HCT116 (cell line): ENCODE data around the gene OR2A25. TPM values are rescaled to one million over a fixed set of nuclear protein-coding genes. Genes with fewer than 3 reads are reported as not detected.
A peak's percentile ranks its signal among the peaks of the same experiment; 100 is the strongest.

Source experiments
- ATAC-seq: fragments of 200-7000 bp; cut with Tn5 transposase; 2 replicates; pipeline ENCODE4 v1.9.1; 2020; ENCODE audit warnings: mild to moderate bottlenecking, moderate library complexity
- BruUV-seq: library from RNA; stranded (reverse); fragments of 400-500 nt; replicated peaks from 2 replicates; lab custom pipeline; 2021; lab: Mats Ljungman, UMichigan
- CTCF ChIA-PET: fragments of 300-600 bp; sonication (Branson Sonifier 250); formaldehyde crosslinking; loops from one replicate; lab custom pipeline; 2021; ENCODE audit warnings: antibody characterized with exemption; lab: Charles Lee
- POLR2A ChIA-PET: fragments of 300-600, 350-600 bp; sonication (Branson Sonifier 250); formaldehyde crosslinking; loops from one replicate; lab custom pipeline; 2021; ENCODE audit warnings: antibody characterized with exemption; lab: Charles Lee
- RAD21 ChIA-PET, 2 experiments: fragments of 300-600 bp; sonication (Branson Sonifier 250); formaldehyde crosslinking; loops; one replicate each; lab custom pipeline; 2023; ENCODE audit warnings: low total read pairs in 2 of 2; ENCODE audit not compliant: uncharacterized antibody in 2 of 2, unreplicated experiment in 2 of 2, low non-redundant PET in 1 of 2; lab: Charles Lee
- DNase-seq: peaks from one replicate; pipeline ENCODE4 v3.0.0-alpha.2; 2010; ENCODE audit warnings: low read depth, low spot score
- H2AFZ ChIP-seq: fragments of 200-600 bp; shearing (Covaris generic), sonication (generic); 2 replicates; pipeline ENCODE4 v1.6.1; 2017; ENCODE audit warnings: low read depth, mixed run types, mixed read lengths, antibody characterized with exemption, low read length; ENCODE audit not compliant: poor library complexity, severe bottlenecking
- H3K27ac ChIP-seq: 2 replicates; pipeline ENCODE4 v1.5.1; 2012; ENCODE audit warnings: low read depth, low read length
- H3K27me3 ChIP-seq: fragments of 200-600 bp; sonication (generic); 2 replicates; pipeline ENCODE4 v1.6.1; 2016; ENCODE audit warnings: mixed run types, low read length, mixed read lengths; ENCODE audit not compliant: insufficient read depth
- H3K36me3 ChIP-seq, 2 experiments: fragments of 200-500 bp in 1 of 2; fragments of 200-600 bp in 1 of 2; sonication (Bioruptor generic) in 1 of 2; sonication (generic) in 1 of 2; 2 replicates each; pipeline versions ENCODE4 v1.5.1 to v1.6.1; 2014 to 2016; ENCODE audit warnings: low read length in 2 of 2, inconsistent platforms in 1 of 2, mixed read lengths in 1 of 2, mixed run types in 1 of 2; ENCODE audit not compliant: insufficient read depth in 2 of 2, control insufficient read depth in 1 of 2
- H3K4me1 ChIP-seq, 2 experiments: fragments of 200-600 bp in 1 of 2; sonication (generic) in 1 of 2; 2 replicates each; pipeline versions ENCODE4 v1.5.1 to v1.6.1; 2012 to 2017; ENCODE audit warnings: low read length in 2 of 2, inconsistent platforms in 1 of 2, mild to moderate bottlenecking in 1 of 2, mixed read lengths in 1 of 2, mixed run types in 1 of 2, moderate library complexity in 1 of 2; ENCODE audit not compliant: insufficient read depth in 2 of 2, control insufficient read depth in 1 of 2
- H3K4me2 ChIP-seq: fragments of 200-600 bp; sonication (generic); 2 replicates; pipeline ENCODE4 v1.6.1; 2017; ENCODE audit warnings: mixed run types, low read length, mixed read lengths
- H3K4me3 ChIP-seq, 2 experiments: fragments of 200-600 bp in 1 of 2; sonication (generic) in 1 of 2; replicated peaks in 1 of 2; 2 replicates each; pipeline ENCODE4 v1.5.1; 2011 to 2016; ENCODE audit warnings: low read length in 2 of 2, control low read depth in 1 of 2, low read depth in 1 of 2, mild to moderate bottlenecking in 1 of 2, mixed read lengths in 1 of 2, mixed run types in 1 of 2
- H3K79me2 ChIP-seq: fragments of 200-600 bp; sonication (generic); 2 replicates; pipeline ENCODE4 v1.6.1; 2017; ENCODE audit warnings: mild to moderate bottlenecking, mixed run types, low read length, moderate library complexity, mixed read lengths; ENCODE audit not compliant: insufficient read depth
- H3K9ac ChIP-seq: fragments of 200-600 bp; sonication (generic); 2 replicates; pipeline ENCODE4 v1.6.1; 2016; ENCODE audit warnings: low read length, mixed read lengths
- H3K9me2 ChIP-seq: fragments of 200-600 bp; sonication (generic), shearing (Covaris generic); 2 replicates; pipeline ENCODE4 v1.6.1; 2017; ENCODE audit warnings: mixed run types, mild to moderate bottlenecking, moderate library complexity; ENCODE audit not compliant: insufficient read depth
- H3K9me3 ChIP-seq, 2 experiments: fragments of 200-500 bp in 1 of 2; fragments of 200-600 bp in 1 of 2; sonication (Bioruptor generic) in 1 of 2; sonication (generic) in 1 of 2; 2 replicates each; pipeline ENCODE4 v1.6.1; 2014 to 2017; ENCODE audit warnings: low read length in 2 of 2, mixed read lengths in 2 of 2, inconsistent platforms in 1 of 2, low read depth in 1 of 2, mild to moderate bottlenecking in 1 of 2, mixed run types in 1 of 2, moderate library complexity in 1 of 2; ENCODE audit not compliant: control insufficient read depth in 1 of 2, insufficient read depth in 1 of 2
- H4K20me1 ChIP-seq: fragments of 200-600 bp; sonication (generic), shearing (Covaris generic); 2 replicates; pipeline ENCODE4 v1.6.1; 2017; ENCODE audit warnings: mixed run types, mild to moderate bottlenecking, moderate library complexity; ENCODE audit not compliant: insufficient read depth
- ATF3 ChIP-seq: IDR thresholded peaks from 2 replicates; pipeline ENCODE4 v1.6.1; 2012
- CBX3 ChIP-seq: IDR thresholded peaks from 2 replicates; pipeline ENCODE4 v1.6.1; 2012; ENCODE audit warnings: low read depth
- CEBPB ChIP-seq: IDR thresholded peaks from 2 replicates; pipeline ENCODE4 v1.6.1; 2012; ENCODE audit warnings: low read depth
- CTCF ChIP-seq, 3 experiments: fragments of 200-600 bp in 1 of 3; sonication (generic) in 1 of 3; IDR thresholded peaks in 2 of 3; conservative IDR thresholded peaks in 1 of 3; 2 replicates each; pipeline ENCODE4 v1.5.1; 2012 to 2017; ENCODE audit warnings: low read depth in 2 of 3, low read length in 2 of 3, antibody characterized with exemption in 1 of 3, borderline replicate concordance in 1 of 3, control low read depth in 1 of 3, mild to moderate bottlenecking in 1 of 3, mixed read lengths in 1 of 3, mixed run types in 1 of 3, moderate library complexity in 1 of 3; ENCODE audit not compliant: insufficient read depth in 1 of 3
- ELF1 ChIP-seq: IDR thresholded peaks from 2 replicates; pipeline ENCODE4 v1.6.1; 2012; ENCODE audit warnings: low read depth, borderline replicate concordance
- EZH2 ChIP-seq: fragments of 200-600 bp; sonication (generic); IDR thresholded peaks from 2 replicates; pipeline ENCODE4 v1.6.1; 2017; ENCODE audit warnings: antibody characterized with exemption, mixed run types
- JUND ChIP-seq: IDR thresholded peaks from 2 replicates; pipeline ENCODE4 v1.6.1; 2012
- RAD21 ChIP-seq: IDR thresholded peaks from 2 replicates; pipeline ENCODE4 v1.6.1; 2012; ENCODE audit warnings: low read depth, mild to moderate bottlenecking
- REST ChIP-seq: IDR thresholded peaks from 2 replicates; pipeline ENCODE4 v1.6.1; 2012; ENCODE audit warnings: low read depth
- SIN3A ChIP-seq: IDR thresholded peaks from 2 replicates; pipeline ENCODE4 v1.6.1; 2012; ENCODE audit warnings: low read depth
- SRF ChIP-seq: IDR thresholded peaks from 2 replicates; pipeline ENCODE4 v1.6.1; 2012; ENCODE audit warnings: low read depth
- TCF7L2 ChIP-seq: IDR thresholded peaks from 2 replicates; pipeline ENCODE4 v1.7.0; 2011; ENCODE audit warnings: borderline replicate concordance, inconsistent platforms; ENCODE audit not compliant: insufficient read depth, insufficient read length; ENCODE audit errors: extremely low read depth
- intact Hi-C: fragments of 100-400 bp; cut with micrococcal nuclease; formaldehyde crosslinking; loops from 2 replicates; pipeline ENCODE4 v1.10.0; 2022
- total RNA-seq: library from RNA; stranded (reverse); gene quantifications from one replicate; pipeline ENCODE4 v1.2.1, GENCODE V29; 2021; ENCODE audit not compliant: unreplicated experiment

OR2A25 gene
- total RNA-seq, 1 experiment from 2014 or later = not detected

DNA sequence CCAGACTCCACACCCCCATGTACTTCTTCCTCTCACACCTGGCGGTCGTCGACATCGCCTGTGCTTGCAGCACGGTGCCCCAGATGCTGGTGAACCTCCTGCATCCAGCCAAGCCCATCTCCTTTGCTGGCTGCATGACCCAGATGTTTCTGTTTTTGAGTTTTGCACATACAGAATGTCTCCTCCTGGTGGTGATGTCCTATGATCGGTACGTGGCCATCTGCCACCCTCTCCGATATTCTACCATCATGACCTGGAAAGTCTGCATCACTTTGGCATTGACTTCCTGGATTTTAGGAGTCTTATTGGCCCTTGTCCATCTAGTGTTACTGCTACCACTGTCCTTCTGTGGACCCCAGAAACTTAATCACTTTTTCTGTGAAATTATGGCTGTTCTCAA lies 4.8 kb downstream of the OR2A25 start:
- ChIA-PET RAD21 (no interaction called here), POLR2A (no interaction called here)
- no TSS peak for BruUV-seq
- no peak for TF ChIP-seq CBX3
- TF ChIP-seq ATF3 = no peak
- TF ChIP-seq CTCF (IDR thresholded peaks at IDR 0.05 in 2 of 3, conservative IDR thresholded peaks at IDR 0.05 in 1 of 3; ENCODE audit: borderline replicate concordance in 1 of 3, insufficient read depth in 1 of 3, low read depth in 2 of 3, low read length in 2 of 3) = peak in 2 of 3 experiments; percentile 8 to 26; a peak in 1 of 6 replicates
- TF ChIP-seq, all 23 proteins: peak for 1
- Histone ChIP-seq H3K4me3 (no peak overlapping the region), H3K9me2 (no peaks in the 10 kb centered on the region), H3K36me3 (no peaks in the 10 kb centered on the region), H3K4me1 (no peaks in the 10 kb centered on the region), H4K20me1 (no peaks in the 10 kb centered on the region), H3K4me2 (no peak overlapping the region), H3K27ac (no peak overlapping the region), H3K9me3 (no peaks in the 10 kb centered on the region), H3K9ac (no peak overlapping the region), H3K79me2 (no peaks in the 10 kb centered on the region), H3K27me3 (no peaks in the 10 kb centered on the region), H2AFZ (no peak overlapping the region)
- CTCF ChIA-PET = no interaction called here
- no peak; the same call in 1 of the 2 replicates for ATAC-seq
- DNase-seq = no peak
- intact Hi-C loops = no loop called here

GRCh38 chr7:144085978-144086377 lies 16.4 kb downstream of the OR2A25 start, which contains the start of gene OR2A12:
OR2A12 (plus strand) TSS chr7:144086278; CDS start chr7:144095108, 8,830 bp downstream.
- ChIA-PET RAD21 (no interaction called here), CTCF (no interaction called here)
- Histone ChIP-seq H3K9ac (no peak within 1 kb of the TSS), H3K9me3 (no peaks in the 10 kb centered on the region), H3K27me3 (no peaks in the 10 kb centered on the region), H2AFZ (no peak within 1 kb of the TSS), H4K20me1 (no peaks in the 10 kb centered on the region), H3K36me3 (no peaks in the 10 kb centered on the region), H3K9me2 (no peaks in the 10 kb centered on the region), H3K4me2 (no peak within 1 kb of the TSS), H3K4me3 (no peak within 1 kb of the TSS), H3K4me1 (no peaks in the 10 kb centered on the region), H3K27ac (no peak within 1 kb of the TSS), H3K79me2 (no peaks in the 10 kb centered on the region)
- no TSS peak for BruUV-seq
- intact Hi-C loops = no loop called here
- ATAC-seq (no peak), DNase-seq (no peak)
- TF ChIP-seq ELF1 = no peak
- no peak for TF ChIP-seq SIN3A
- no peak for TF ChIP-seq SRF
- no peak for TF ChIP-seq ATF3
- no peak for TF ChIP-seq CEBPB
- TF ChIP-seq TCF7L2 = no peak
- TF ChIP-seq REST = no peak
- TF ChIP-seq EZH2 = no peak
- TF ChIP-seq JUND = no peak
- TF ChIP-seq RAD21 = no peak
- TF ChIP-seq, all 23 proteins: peak for 0
- POLR2A ChIA-PET = no interaction called here
